ENCODE measurements around the gene TNRC6C.

The TNRC6C gene

GRCh38 chr17:78089576-78090281 is 131.2 kb downstream of the TNRC6C start:
- DNase-seq, result no peak

- no peak for DNase-seq
These were observed 134.4 kb downstream of the TNRC6C start for GRCh38 chr17:78092794-78093324.

- no peak for DNase-seq
These were observed 136.5 kb downstream of the TNRC6C start for GRCh38 chr17:78095035-78095434.

GRCh38 chr17:78096093-78096492 is 137.6 kb downstream of the TNRC6C start:
- DNase-seq, result no peak

GRCh38 chr17:78101112-78101511 is 142.6 kb downstream of the TNRC6C start:
- DNase-seq, result no peak

GRCh38 chr17:78101542-78101941 is 143.0 kb downstream of the TNRC6C start:
- DNase-seq, result no peak

GRCh38 chr17:78103311-78103710 is 144.8 kb downstream of the TNRC6C start:
- no peak for DNase-seq

GRCh38 chr17:78104540-78104941 is 146.0 kb downstream of the TNRC6C start:
- DNase-seq, result no peak

GRCh38 chr17:78105101-78105500 is 146.6 kb downstream of the TNRC6C start:
- DNase-seq, result no peak

GRCh38 chr17:78105551-78105950 is 147.0 kb downstream of the TNRC6C start:
- DNase-seq, result no peak

GRCh38 chr17:78106211-78106610 is 147.7 kb downstream of the TNRC6C start:
- DNase-seq, result no peak

- DNase-seq, result peak; percentile 9
These were observed 149.0 kb downstream of the TNRC6C start for GRCh38 chr17:78107457-78107856.

- no peak for DNase-seq
These were observed 149.6 kb downstream of the TNRC6C start for GRCh38 chr17:78107976-78108725.

GRCh38 chr17:78108726-78109488 is 150.4 kb downstream of the TNRC6C start:
- DNase-seq, result no peak

- no peak for DNase-seq
These were observed 150.9 kb downstream of the TNRC6C start for GRCh38 chr17:78109489-78109761.

- DNase-seq, result no peak
These were observed 152.0 kb downstream of the TNRC6C start for GRCh38 chr17:78110363-78111015.

- no peak for DNase-seq
These were observed 152.7 kb downstream of the TNRC6C start for GRCh38 chr17:78111016-78111726.

- DNase-seq, result no peak
These were observed 153.4 kb downstream of the TNRC6C start for GRCh38 chr17:78111727-78112517.

- peak; percentile 30 for DNase-seq
These were observed 154.3 kb downstream of the TNRC6C start for GRCh38 chr17:78112518-78113471.
